GM12878 (cell line): Measurements from ENCODE around the gene FMNL2. TPM values are rescaled to one million over a fixed set of nuclear protein-coding genes. Genes with fewer than 3 reads are reported as not detected.

Experiments
- ATF2 ChIP-seq: IDR thresholded peaks from 2 replicates; pipeline ENCODE4 v1.6.1; 2012; ENCODE audit warnings: low read length, inconsistent platforms
- ESRRA ChIP-seq: IDR thresholded peaks from 2 replicates; pipeline ENCODE4 v1.6.1; 2012; ENCODE audit warnings: mild to moderate bottlenecking, low read length, improper control_type of control experiment
- ETV6 ChIP-seq, 2 experiments: fragments of 450-650 bp in 1 of 2; IDR thresholded peaks in 1 of 2; conservative IDR thresholded peaks in 1 of 2; 2 replicates each; pipeline ENCODE4 v1.6.1; 2014; ENCODE audit warnings: antibody characterized with exemption in 1 of 2, borderline replicate concordance in 1 of 2, low read depth in 1 of 2, mild to moderate bottlenecking in 1 of 2, moderate library complexity in 1 of 2
- SMARCA5 ChIP-seq: fragments of 450-650 bp; IDR thresholded peaks from 2 replicates; pipeline ENCODE4 v1.6.1; 2017; ENCODE audit warnings: mild to moderate bottlenecking
- TCF3 ChIP-seq: IDR thresholded peaks from 2 replicates; pipeline ENCODE4 v1.6.1; 2012; ENCODE audit warnings: low read depth, mild to moderate bottlenecking, low read length, borderline replicate concordance; ENCODE audit not compliant: insufficient read depth
- WRNIP1 ChIP-seq: IDR thresholded peaks from 2 replicates; pipeline ENCODE4 v1.6.1; 2011; ENCODE audit warnings: low read depth, low read length, improper control_type of control experiment, borderline replicate concordance
- ZNF24 ChIP-seq: fragments of 450-650 bp; IDR thresholded peaks from 2 replicates; pipeline ENCODE4 v1.6.1; 2017; ENCODE audit warnings: antibody characterized with exemption, mild to moderate bottlenecking
- ZNF274 ChIP-seq: IDR thresholded peaks from one replicate; pipeline ENCODE4 v1.8.0; 2011; ENCODE audit not compliant: insufficient read length, insufficient read depth
- polyA plus RNA-seq, 11 experiments: library from polyadenylated mRNA; depleted of rRNA in 4 of 11; unstranded in 6 of 11; stranded (reverse) in 5 of 11; fragments of >200 nt; fragmentation: Nextera tagmentation in 4 of 11; fragmentation: Illumina TruSeq in 1 of 11; extraction: Ambion mirVana in 4 of 11; extraction: Trizol in 1 of 11; gene quantifications; 1 replicate in 1 of 11; 2 replicates in 10 of 11; pipeline versions ENCODE4 v1.2.1 to v1.2.3, GENCODE V29; 2011 to 2016; ENCODE audit warnings: inconsistent platforms in 2 of 11, missing spikeins in 2 of 11, low read depth in 1 of 11
- total RNA-seq, 4 experiments: library from RNA; depleted of rRNA in 3 of 4; stranded (reverse); fragments of >200 nt in 3 of 4; fragmentation: Illumina TruSeq in 1 of 4; extraction: Trizol in 1 of 4; gene quantifications; 2 replicates each; pipeline versions ENCODE4 v1.2.1 to v1.2.3, GENCODE V29; 2013 to 2021
- TF ChIP-seq, protein P1 (sequence below): fragments of 450-650 bp; IDR thresholded peaks from 2 replicates; pipeline ENCODE4 v1.6.1; 2014; ENCODE audit warnings: mild to moderate bottlenecking
- TF ChIP-seq, protein P2 (sequence below): IDR thresholded peaks from 2 replicates; pipeline ENCODE4 v1.6.1; 2011; ENCODE audit warnings: borderline replicate concordance, low read depth, mild to moderate bottlenecking, moderate library complexity, mixed read lengths, low read length; ENCODE audit not compliant: insufficient read depth; ENCODE audit errors: extremely low read length
- TF ChIP-seq, protein P3 (sequence below): IDR thresholded peaks from 2 replicates; pipeline ENCODE4 v1.6.1; 2011; ENCODE audit warnings: mild to moderate bottlenecking, low read depth, low read length, moderate library complexity; ENCODE audit not compliant: insufficient replicate concordance

The FMNL2 gene
- total and polyA plus RNA-seq, 10 of the 15 experiments (the other 5 are each of a cell fraction or from before 2014, with no cell fraction given), result 0.13 to 9.9 (median 0.35) TPM

GRCh38 chr2:152637251-152637650 lies 302.3 kb downstream of the FMNL2 start (continued):
- TF ChIP-seq SMARCA5, result no peak
- TF ChIP-seq, protein P1, sequence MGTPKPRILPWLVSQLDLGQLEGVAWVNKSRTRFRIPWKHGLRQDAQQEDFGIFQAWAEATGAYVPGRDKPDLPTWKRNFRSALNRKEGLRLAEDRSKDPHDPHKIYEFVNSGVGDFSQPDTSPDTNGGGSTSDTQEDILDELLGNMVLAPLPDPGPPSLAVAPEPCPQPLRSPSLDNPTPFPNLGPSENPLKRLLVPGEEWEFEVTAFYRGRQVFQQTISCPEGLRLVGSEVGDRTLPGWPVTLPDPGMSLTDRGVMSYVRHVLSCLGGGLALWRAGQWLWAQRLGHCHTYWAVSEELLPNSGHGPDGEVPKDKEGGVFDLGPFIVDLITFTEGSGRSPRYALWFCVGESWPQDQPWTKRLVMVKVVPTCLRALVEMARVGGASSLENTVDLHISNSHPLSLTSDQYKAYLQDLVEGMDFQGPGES, result no peak
- TF ChIP-seq ZNF24, result no peak
- TF ChIP-seq, protein P2, sequence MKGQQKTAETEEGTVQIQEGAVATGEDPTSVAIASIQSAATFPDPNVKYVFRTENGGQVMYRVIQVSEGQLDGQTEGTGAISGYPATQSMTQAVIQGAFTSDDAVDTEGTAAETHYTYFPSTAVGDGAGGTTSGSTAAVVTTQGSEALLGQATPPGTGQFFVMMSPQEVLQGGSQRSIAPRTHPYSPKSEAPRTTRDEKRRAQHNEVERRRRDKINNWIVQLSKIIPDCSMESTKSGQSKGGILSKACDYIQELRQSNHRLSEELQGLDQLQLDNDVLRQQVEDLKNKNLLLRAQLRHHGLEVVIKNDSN, result no peak
- TF ChIP-seq ESRRA, result no peak
- TF ChIP-seq, protein P3, sequence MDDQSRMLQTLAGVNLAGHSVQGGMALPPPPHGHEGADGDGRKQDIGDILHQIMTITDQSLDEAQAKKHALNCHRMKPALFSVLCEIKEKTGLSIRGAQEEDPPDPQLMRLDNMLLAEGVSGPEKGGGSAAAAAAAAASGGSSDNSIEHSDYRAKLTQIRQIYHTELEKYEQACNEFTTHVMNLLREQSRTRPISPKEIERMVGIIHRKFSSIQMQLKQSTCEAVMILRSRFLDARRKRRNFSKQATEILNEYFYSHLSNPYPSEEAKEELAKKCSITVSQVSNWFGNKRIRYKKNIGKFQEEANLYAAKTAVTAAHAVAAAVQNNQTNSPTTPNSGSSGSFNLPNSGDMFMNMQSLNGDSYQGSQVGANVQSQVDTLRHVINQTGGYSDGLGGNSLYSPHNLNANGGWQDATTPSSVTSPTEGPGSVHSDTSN, result no peak
- no peak for TF ChIP-seq ATF2
- no peak for TF ChIP-seq WRNIP1
- TF ChIP-seq TCF3, result no peak
- TF ChIP-seq ZNF274, result no peak
- TF ChIP-seq ETV6 (conservative IDR thresholded peaks at IDR 0.05 in 1 of 2, IDR thresholded peaks at IDR 0.05 in 1 of 2; ENCODE audit: borderline replicate concordance in 1 of 2, low read depth in 1 of 2), result no peak
